ENCODE results near the gene TASP1.

- TF ChIP-seq EZH2 (IDR thresholded peaks at IDR 0.05; ENCODE audit: low read depth): no peak
- TF ChIP-seq, protein P1, sequence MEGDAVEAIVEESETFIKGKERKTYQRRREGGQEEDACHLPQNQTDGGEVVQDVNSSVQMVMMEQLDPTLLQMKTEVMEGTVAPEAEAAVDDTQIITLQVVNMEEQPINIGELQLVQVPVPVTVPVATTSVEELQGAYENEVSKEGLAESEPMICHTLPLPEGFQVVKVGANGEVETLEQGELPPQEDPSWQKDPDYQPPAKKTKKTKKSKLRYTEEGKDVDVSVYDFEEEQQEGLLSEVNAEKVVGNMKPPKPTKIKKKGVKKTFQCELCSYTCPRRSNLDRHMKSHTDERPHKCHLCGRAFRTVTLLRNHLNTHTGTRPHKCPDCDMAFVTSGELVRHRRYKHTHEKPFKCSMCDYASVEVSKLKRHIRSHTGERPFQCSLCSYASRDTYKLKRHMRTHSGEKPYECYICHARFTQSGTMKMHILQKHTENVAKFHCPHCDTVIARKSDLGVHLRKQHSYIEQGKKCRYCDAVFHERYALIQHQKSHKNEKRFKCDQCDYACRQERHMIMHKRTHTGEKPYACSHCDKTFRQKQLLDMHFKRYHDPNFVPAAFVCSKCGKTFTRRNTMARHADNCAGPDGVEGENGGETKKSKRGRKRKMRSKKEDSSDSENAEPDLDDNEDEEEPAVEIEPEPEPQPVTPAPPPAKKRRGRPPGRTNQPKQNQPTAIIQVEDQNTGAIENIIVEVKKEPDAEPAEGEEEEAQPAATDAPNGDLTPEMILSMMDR (conservative IDR thresholded peaks at IDR 0.05): no peak
Observed at GRCh38 chr20:13436530-13436929, 202.2 kb downstream of the TASP1 start.

Measured in PC-9 (cell line).